ENCODE results near the gene LYRM1.
A peak's percentile ranks its signal among the peaks of the same experiment; 100 is the strongest.

LYRM1 gene

DNA sequence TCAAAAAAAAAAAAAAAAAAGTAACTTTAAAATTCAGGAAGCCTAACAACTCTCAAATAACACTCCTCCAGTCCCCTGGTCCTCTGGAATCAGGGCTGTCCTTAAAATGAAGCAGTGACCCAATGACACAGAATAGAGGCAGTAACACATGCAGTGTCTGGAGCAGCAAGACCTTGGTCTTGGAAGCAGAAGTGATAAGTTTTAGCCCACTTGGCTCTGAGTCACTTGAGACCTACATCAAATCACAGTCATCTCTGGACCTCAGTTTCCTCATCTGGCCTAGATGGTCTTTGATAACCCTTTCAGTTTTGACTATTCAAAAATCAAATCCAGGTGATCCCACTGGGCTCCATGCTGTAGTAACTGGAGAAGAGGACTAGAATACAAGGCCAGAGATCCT is 39.0 kb downstream of the LYRM1 start:
- Histone ChIP-seq H3K4me1 (ENCODE audit: insufficient read depth, low read length, poor library complexity, severe bottlenecking) (peaks cover 6% of the 10 kb centered on the region), H3K36me3 (ENCODE audit: insufficient read depth, low read length) (no peaks in the 10 kb centered on the region), H3K4me3 (ENCODE audit: low read length, poor library complexity, severe bottlenecking) (no peak overlapping the region), H3K9ac (ENCODE audit: low read depth, low read length, poor library complexity, severe bottlenecking) (no peak overlapping the region), H3K79me2 (ENCODE audit: insufficient read depth, low read length) (no peaks in the 10 kb centered on the region), H3K9me3 (ENCODE audit: insufficient read depth, low read depth, low read length) (no peaks in the 10 kb centered on the region), H2AFZ (ENCODE audit: low read length) (no peak overlapping the region), H4K20me1 (ENCODE audit: insufficient read depth, low read length, poor library complexity, severe bottlenecking) (no peaks in the 10 kb centered on the region), H3K27me3 (ENCODE audit: insufficient read depth, low read length, poor library complexity, severe bottlenecking) (no peaks in the 10 kb centered on the region), H3K4me2 (ENCODE audit: low read depth, low read length, poor library complexity, severe bottlenecking) (no peak overlapping the region), H3F3A (ENCODE audit: low read depth) (no peaks in the 10 kb centered on the region), H3K9me2 (replicated peaks; ENCODE audit: low read depth, low read length) (no peaks in the 10 kb centered on the region)
- TF ChIP-seq, protein P1, sequence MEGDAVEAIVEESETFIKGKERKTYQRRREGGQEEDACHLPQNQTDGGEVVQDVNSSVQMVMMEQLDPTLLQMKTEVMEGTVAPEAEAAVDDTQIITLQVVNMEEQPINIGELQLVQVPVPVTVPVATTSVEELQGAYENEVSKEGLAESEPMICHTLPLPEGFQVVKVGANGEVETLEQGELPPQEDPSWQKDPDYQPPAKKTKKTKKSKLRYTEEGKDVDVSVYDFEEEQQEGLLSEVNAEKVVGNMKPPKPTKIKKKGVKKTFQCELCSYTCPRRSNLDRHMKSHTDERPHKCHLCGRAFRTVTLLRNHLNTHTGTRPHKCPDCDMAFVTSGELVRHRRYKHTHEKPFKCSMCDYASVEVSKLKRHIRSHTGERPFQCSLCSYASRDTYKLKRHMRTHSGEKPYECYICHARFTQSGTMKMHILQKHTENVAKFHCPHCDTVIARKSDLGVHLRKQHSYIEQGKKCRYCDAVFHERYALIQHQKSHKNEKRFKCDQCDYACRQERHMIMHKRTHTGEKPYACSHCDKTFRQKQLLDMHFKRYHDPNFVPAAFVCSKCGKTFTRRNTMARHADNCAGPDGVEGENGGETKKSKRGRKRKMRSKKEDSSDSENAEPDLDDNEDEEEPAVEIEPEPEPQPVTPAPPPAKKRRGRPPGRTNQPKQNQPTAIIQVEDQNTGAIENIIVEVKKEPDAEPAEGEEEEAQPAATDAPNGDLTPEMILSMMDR (conservative IDR thresholded peaks at IDR 0.05; ENCODE audit: low read length): no peak
- no peak for TF ChIP-seq EZH2phosphoT487 (IDR thresholded peaks at IDR 0.05; ENCODE audit: borderline replicate concordance)

DNA sequence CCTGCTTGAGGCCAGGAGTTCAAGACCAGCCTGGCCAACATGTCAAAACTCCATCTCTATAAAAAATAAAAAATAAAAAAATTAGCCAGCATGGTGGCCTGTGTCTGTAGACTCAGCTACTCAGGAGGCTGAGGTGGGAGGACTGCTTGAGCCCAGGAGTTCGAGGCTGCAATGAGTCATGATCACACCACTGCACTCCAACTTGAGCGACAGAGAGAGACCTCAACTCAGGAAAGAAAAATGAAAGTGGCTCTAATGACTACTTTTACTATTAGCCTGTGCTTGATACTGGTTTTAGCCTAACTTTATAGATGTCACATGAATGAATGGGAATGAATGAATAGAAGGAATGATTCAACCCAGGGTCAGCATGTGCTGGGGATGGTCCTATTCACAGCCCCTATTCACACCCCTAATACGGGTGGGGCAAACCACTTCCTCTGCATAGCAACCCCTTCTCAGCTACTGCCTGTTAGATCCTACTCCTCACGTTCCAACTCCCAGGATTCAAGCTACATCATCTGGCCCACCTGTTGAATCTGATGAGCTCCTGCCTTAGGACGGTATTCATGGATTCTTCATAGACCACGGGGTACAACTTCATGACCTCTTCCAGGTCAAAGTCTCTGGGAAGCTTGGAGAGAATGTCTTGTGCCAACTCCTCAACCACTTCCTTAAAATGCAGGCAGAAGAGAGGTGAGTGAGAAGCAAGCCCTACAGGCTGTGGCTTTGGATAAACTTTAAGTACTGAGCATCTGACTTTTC is 40.5 kb downstream of the LYRM1 start:
- H3K9ac ChIP-seq (ENCODE audit: low read depth, low read length, poor library complexity, severe bottlenecking): no peak overlapping the region
- TF ChIP-seq, protein P1 (conservative IDR thresholded peaks at IDR 0.05; ENCODE audit: low read length): no peak
- TF ChIP-seq EZH2phosphoT487 (IDR thresholded peaks at IDR 0.05; ENCODE audit: borderline replicate concordance): no peak
- H3K27me3 ChIP-seq (ENCODE audit: insufficient read depth, low read length, poor library complexity, severe bottlenecking): no peaks in the 10 kb centered on the region
- peaks cover 6% of the 10 kb centered on the region for H3K4me1 ChIP-seq (ENCODE audit: insufficient read depth, low read length, poor library complexity, severe bottlenecking)
- H3K4me2 ChIP-seq (ENCODE audit: low read depth, low read length, poor library complexity, severe bottlenecking): no peak overlapping the region
- H2AFZ ChIP-seq (ENCODE audit: low read length): peak overlapping the region; percentile 47
- no peaks in the 10 kb centered on the region for H3F3A ChIP-seq (ENCODE audit: low read depth)
- H3K9me2 ChIP-seq (replicated peaks; ENCODE audit: low read depth, low read length): no peaks in the 10 kb centered on the region
- H3K9me3 ChIP-seq (ENCODE audit: insufficient read depth, low read depth, low read length): no peaks in the 10 kb centered on the region
- H4K20me1 ChIP-seq (ENCODE audit: insufficient read depth, low read length, poor library complexity, severe bottlenecking): no peaks in the 10 kb centered on the region
- no peaks in the 10 kb centered on the region for H3K36me3 ChIP-seq (ENCODE audit: insufficient read depth, low read length)
- no peaks in the 10 kb centered on the region for H3K79me2 ChIP-seq (ENCODE audit: insufficient read depth, low read length)
- no peak overlapping the region for H3K4me3 ChIP-seq (ENCODE audit: low read length, poor library complexity, severe bottlenecking)

DNA sequence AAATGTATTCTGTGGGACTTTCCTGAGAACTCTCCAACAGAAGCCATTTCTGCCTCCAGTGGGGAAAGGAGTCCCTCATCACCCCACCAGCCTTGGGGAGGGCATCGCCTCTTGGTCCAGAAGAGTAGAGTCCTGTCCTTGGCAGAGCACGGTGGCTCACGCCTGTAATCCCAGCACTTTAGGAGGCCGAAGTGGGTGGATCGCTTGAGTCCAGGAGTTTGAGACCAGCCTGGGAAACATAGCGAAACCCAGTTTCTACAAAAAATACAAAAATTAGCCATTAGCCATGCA is 41.0 kb downstream of the LYRM1 start:
- H3K4me3 ChIP-seq (ENCODE audit: low read length, poor library complexity, severe bottlenecking): no peak overlapping the region
- H3K9me2 ChIP-seq (replicated peaks; ENCODE audit: low read depth, low read length): no peaks in the 10 kb centered on the region
- H3K4me1 ChIP-seq (ENCODE audit: insufficient read depth, low read length, poor library complexity, severe bottlenecking): peaks cover 6% of the 10 kb centered on the region
- H3K9me3 ChIP-seq (ENCODE audit: insufficient read depth, low read depth, low read length): no peaks in the 10 kb centered on the region
- H3K79me2 ChIP-seq (ENCODE audit: insufficient read depth, low read length): no peaks in the 10 kb centered on the region
- H4K20me1 ChIP-seq (ENCODE audit: insufficient read depth, low read length, poor library complexity, severe bottlenecking): no peaks in the 10 kb centered on the region
- no peak overlapping the region; the same call in 1 of the 2 replicates for H2AFZ ChIP-seq (ENCODE audit: low read length)
- no peaks in the 10 kb centered on the region for H3K27me3 ChIP-seq (ENCODE audit: insufficient read depth, low read length, poor library complexity, severe bottlenecking)
- no peaks in the 10 kb centered on the region for H3K36me3 ChIP-seq (ENCODE audit: insufficient read depth, low read length)
- H3K4me2 ChIP-seq (ENCODE audit: low read depth, low read length, poor library complexity, severe bottlenecking): no peak overlapping the region
- no peaks in the 10 kb centered on the region for H3F3A ChIP-seq (ENCODE audit: low read depth)
- TF ChIP-seq EZH2phosphoT487 (IDR thresholded peaks at IDR 0.05; ENCODE audit: borderline replicate concordance): no peak
- TF ChIP-seq, protein P1 (conservative IDR thresholded peaks at IDR 0.05; ENCODE audit: low read length): no peak
- H3K9ac ChIP-seq (ENCODE audit: low read depth, low read length, poor library complexity, severe bottlenecking): no peak overlapping the region
